A673 (cell line): ENCODE results near the gene RAE1. TPM values are rescaled to one million over a fixed set of nuclear protein-coding genes. Genes with fewer than 3 reads are reported as not detected.

Experiments
- BruUV-seq: library from RNA; stranded (reverse); fragments of 400-500 nt; replicated peaks from 2 replicates; lab custom pipeline; 2021; lab: Mats Ljungman, UMichigan
- CTCF ChIA-PET: fragments of 300-600 bp; sonication (Branson Sonifier 250); formaldehyde crosslinking; loops from one replicate; lab custom pipeline; 2022; ENCODE audit warnings: antibody characterized with exemption; lab: Charles Lee
- POLR2A ChIA-PET: fragments of 300-600 bp; sonication (Branson Sonifier 250); formaldehyde crosslinking; loops from one replicate; lab custom pipeline; 2022; ENCODE audit warnings: antibody characterized with exemption; ENCODE audit not compliant: low non-redundant PET; lab: Charles Lee
- DNase-seq: peaks from one replicate; pipeline ENCODE4 v3.0.0-alpha.2; 2015; ENCODE audit warnings: low spot score
- H3K27ac ChIP-seq: fragments of 200-600 bp; sonication (generic); 2 replicates; pipeline ENCODE4 v1.5.1; 2016; ENCODE audit warnings: mixed run types, low read depth, mild to moderate bottlenecking, mixed read lengths, antibody characterized with exemption, low read length; ENCODE audit not compliant: poor library complexity, severe bottlenecking
- H3K27me3 ChIP-seq: fragments of 200-600 bp; sonication (generic); replicated peaks from 2 replicates; pipeline ENCODE4 v1.6.1; 2017; ENCODE audit warnings: mixed run types, low read depth, mild to moderate bottlenecking, mixed read lengths, antibody characterized with exemption, low read length; ENCODE audit not compliant: insufficient read depth, poor library complexity
- H3K36me3 ChIP-seq: fragments of 200-600 bp; sonication (generic); 2 replicates; pipeline ENCODE4 v1.6.1; 2016; ENCODE audit warnings: mixed run types, mild to moderate bottlenecking, mixed read lengths, antibody characterized with exemption, low read length; ENCODE audit not compliant: insufficient read depth, poor library complexity, severe bottlenecking
- H3K4me1 ChIP-seq: fragments of 200-600 bp; sonication (generic); 2 replicates; pipeline ENCODE4 v1.6.1; 2017; ENCODE audit warnings: mixed run types, mild to moderate bottlenecking, mixed read lengths, antibody characterized with exemption, low read length; ENCODE audit not compliant: insufficient read depth, poor library complexity, severe bottlenecking
- H3K4me3 ChIP-seq: fragments of 200-600 bp; sonication (generic); 2 replicates; pipeline ENCODE4 v1.5.1; 2016; ENCODE audit warnings: low read depth, mixed run types, mild to moderate bottlenecking, mixed read lengths, low read length; ENCODE audit not compliant: poor library complexity, severe bottlenecking
- H3K9me3 ChIP-seq: fragments of 200-600 bp; sonication (generic); 2 replicates; pipeline ENCODE4 v1.6.1; 2016; ENCODE audit warnings: mixed run types, low read depth, mild to moderate bottlenecking, mixed read lengths, antibody characterized with exemption, low read length; ENCODE audit not compliant: poor library complexity, severe bottlenecking
- CTCF ChIP-seq: fragments of 300-800, 200-600 bp; sonication (generic); conservative IDR thresholded peaks from 2 replicates; pipeline ENCODE4 v1.5.1; 2017; ENCODE audit warnings: low read depth, mild to moderate bottlenecking, antibody characterized with exemption, low read length, moderate library complexity, mixed read lengths
- EZH2 ChIP-seq: fragments of 200-600 bp; sonication (generic); IDR thresholded peaks from 2 replicates; pipeline ENCODE4 v1.6.1; 2017; ENCODE audit warnings: borderline replicate concordance, low read depth, mild to moderate bottlenecking, mixed read lengths, antibody characterized with exemption, low read length; ENCODE audit not compliant: poor library complexity, severe bottlenecking
- intact Hi-C: fragments of 100-400 bp; cut with micrococcal nuclease; formaldehyde crosslinking; loops from one replicate; pipeline ENCODE4 v1.10.0; 2022; ENCODE audit not compliant: unreplicated experiment
- total RNA-seq: library from RNA; stranded (reverse); gene quantifications from 2 replicates; pipeline ENCODE4 v1.2.3, GENCODE V29; 2021

Gene RAE1
- total RNA-seq, 1 experiment from 2014 or later, result 70.9 TPM

GRCh38 chr20:57371363-57371762, 20.3 kb downstream of the RAE1 start:
- no peak for DNase-seq
- POLR2A ChIA-PET, result no interaction called here
- no peaks in the 10 kb centered on the region for H3K27me3 ChIP-seq
- TF ChIP-seq CTCF (no peak), EZH2 (no peak)
- peaks cover 90% of the 10 kb centered on the region for H3K36me3 ChIP-seq
- intact Hi-C loops, result no loop called here
- H3K9me3 ChIP-seq, result no peaks in the 10 kb centered on the region
- no TSS peak for BruUV-seq
- H3K4me3 ChIP-seq, result no peak overlapping the region
- CTCF ChIA-PET, result no interaction called here
- no peaks in the 10 kb centered on the region for H3K4me1 ChIP-seq
- H3K27ac ChIP-seq, result no peak overlapping the region

GRCh38 chr20:57372157-57372556, 21.1 kb downstream of the RAE1 start:
- no peaks in the 10 kb centered on the region for H3K27me3 ChIP-seq
- no peak overlapping the region for H3K27ac ChIP-seq
- ChIA-PET CTCF (no interaction called here), POLR2A (no interaction called here)
- no peak for TF ChIP-seq EZH2
- no peak for TF ChIP-seq CTCF
- H3K4me1 ChIP-seq, result no peaks in the 10 kb centered on the region
- H3K4me3 ChIP-seq, result no peak overlapping the region
- peaks cover 90% of the 10 kb centered on the region for H3K36me3 ChIP-seq
- intact Hi-C loops, result no loop called here
- BruUV-seq, result no TSS peak
- H3K9me3 ChIP-seq, result no peaks in the 10 kb centered on the region
- DNase-seq, result no peak

- POLR2A ChIA-PET, result no interaction called here
- TF ChIP-seq EZH2 (no peak), CTCF (no peak)
- H3K36me3 ChIP-seq, result peaks cover 90% of the 10 kb centered on the region
- H3K9me3 ChIP-seq, result no peaks in the 10 kb centered on the region
- CTCF ChIA-PET, result no interaction called here
- no TSS peak for BruUV-seq
- H3K27me3 ChIP-seq, result no peaks in the 10 kb centered on the region
- intact Hi-C loops, result no loop called here
- H3K27ac ChIP-seq, result no peak overlapping the region
- H3K4me1 ChIP-seq, result no peaks in the 10 kb centered on the region
- DNase-seq, result no peak
- no peak overlapping the region for H3K4me3 ChIP-seq
Measured at GRCh38 chr20:57372581-57373350, 21.7 kb downstream of the RAE1 start.
